IPS DF 6.9 (cell line): Measurements from ENCODE around the gene IBSP.

Experiments
- DNase-seq: peaks from one replicate; pipeline ENCODE4 v3.0.0-alpha.2; 2013; ENCODE audit warnings: low read depth, low spot score
- H3K27ac ChIP-seq: one replicate; pipeline ENCODE4 v1.5.1; 2013; ENCODE audit warnings: low read length, control low read depth
- H3K27me3 ChIP-seq: 2 replicates; pipeline ENCODE4 v1.6.1; 2013; ENCODE audit warnings: mild to moderate bottlenecking, low read length; ENCODE audit not compliant: control insufficient read depth, insufficient read depth
- H3K36me3 ChIP-seq: 2 replicates; pipeline ENCODE4 v1.6.1; 2013; ENCODE audit warnings: low read length; ENCODE audit not compliant: control insufficient read depth, insufficient read depth
- H3K4me1 ChIP-seq: 2 replicates; pipeline ENCODE4 v1.6.1; 2013; ENCODE audit warnings: low read length; ENCODE audit not compliant: control insufficient read depth, insufficient read depth
- H3K4me3 ChIP-seq: 2 replicates; pipeline ENCODE4 v1.5.1; 2013; ENCODE audit warnings: mild to moderate bottlenecking, low read length
- H3K9me3 ChIP-seq: 2 replicates; pipeline ENCODE4 v1.6.1; 2013; ENCODE audit warnings: low read length, inconsistent platforms; ENCODE audit not compliant: control insufficient read depth, insufficient read depth
- WGBS: extraction: QIAGEN DNeasy Blood & Tissue Kit; methylation state at CpG from one replicate; pipeline ENCODE4 v1.1.7; 2013; ENCODE audit warnings: mixed read lengths, missing lambda C conversion rate; ENCODE audit not compliant: insufficient read length, insufficient coverage; 5-methylcytosine and 5-hydroxymethylcytosine counted together

The IBSP gene

DNA sequence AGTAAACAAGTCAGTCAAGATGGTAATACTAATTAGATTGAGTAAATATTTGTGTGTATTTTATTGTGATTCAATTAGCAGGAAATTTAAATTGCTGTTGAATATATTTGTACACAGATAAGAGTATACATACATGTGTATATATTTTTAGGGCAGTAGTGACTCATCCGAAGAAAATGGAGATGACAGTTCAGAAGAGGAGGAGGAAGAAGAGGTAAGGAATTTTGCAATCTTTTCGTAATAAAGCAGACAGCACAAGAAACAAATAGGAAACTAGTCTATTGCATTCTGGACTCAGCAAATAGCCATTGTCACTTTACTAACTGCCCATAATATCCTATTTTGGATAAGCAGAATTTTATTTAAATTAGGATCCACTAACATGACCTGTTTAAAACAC, 6.6 kb downstream of the IBSP start:
- H3K4me3 ChIP-seq = no peak overlapping the region
- DNase-seq = no peak
- no peaks in the 10 kb centered on the region for H3K36me3 ChIP-seq
- no peaks in the 10 kb centered on the region for H3K27me3 ChIP-seq
- H3K4me1 ChIP-seq = no peaks in the 10 kb centered on the region
- no peaks in the 10 kb centered on the region for H3K9me3 ChIP-seq
- no CpG with 5 or more reads among the region's 2 CpGs for WGBS
- H3K27ac ChIP-seq = no peak overlapping the region

GRCh38 chr4:87806520-87806919, 7.2 kb downstream of the IBSP start:
- H3K9me3 ChIP-seq = no peaks in the 10 kb centered on the region
- H3K4me3 ChIP-seq = no peak overlapping the region
- no peak overlapping the region for H3K27ac ChIP-seq
- no CpG with 5 or more reads among the region's 3 CpGs for WGBS
- no peaks in the 10 kb centered on the region for H3K4me1 ChIP-seq
- no peak for DNase-seq
- H3K27me3 ChIP-seq = no peaks in the 10 kb centered on the region
- H3K36me3 ChIP-seq = no peaks in the 10 kb centered on the region

- Histone ChIP-seq H3K27ac (no peak overlapping the region), H3K9me3 (no peaks in the 10 kb centered on the region), H3K4me1 (no peaks in the 10 kb centered on the region), H3K36me3 (no peaks in the 10 kb centered on the region), H3K4me3 (no peak overlapping the region), H3K27me3 (no peaks in the 10 kb centered on the region)
- DNase-seq = no peak
- no CpG with 5 or more reads among the region's 3 CpGs for WGBS
Measured at GRCh38 chr4:87807402-87807801, 8.0 kb downstream of the IBSP start.

DNA sequence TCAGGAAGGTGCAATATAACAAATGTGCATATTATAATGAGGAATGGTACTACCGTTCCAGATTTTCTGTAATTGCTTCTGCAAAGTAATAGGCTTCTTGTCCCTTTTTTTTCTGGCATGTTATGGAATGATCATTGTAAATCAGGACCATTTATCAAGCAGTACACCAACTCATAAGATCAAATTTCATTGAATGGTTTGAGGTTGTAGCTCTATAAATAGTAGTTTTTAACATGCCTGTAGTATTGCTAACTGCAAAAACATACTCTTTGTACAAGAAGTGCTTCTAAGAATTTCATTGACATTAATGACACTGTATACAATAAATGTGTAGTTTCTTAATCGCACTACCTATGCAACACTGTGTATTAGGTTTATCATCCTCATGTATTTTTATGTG, 12.6 kb downstream of the IBSP start:
- Histone ChIP-seq H3K4me3 (no peak overlapping the region), H3K4me1 (no peaks in the 10 kb centered on the region), H3K27me3 (no peaks in the 10 kb centered on the region), H3K36me3 (no peaks in the 10 kb centered on the region), H3K9me3 (no peaks in the 10 kb centered on the region), H3K27ac (no peak overlapping the region)
- DNase-seq = no peak
- no CpG with 5 or more reads among the region's 2 CpGs for WGBS

DNA sequence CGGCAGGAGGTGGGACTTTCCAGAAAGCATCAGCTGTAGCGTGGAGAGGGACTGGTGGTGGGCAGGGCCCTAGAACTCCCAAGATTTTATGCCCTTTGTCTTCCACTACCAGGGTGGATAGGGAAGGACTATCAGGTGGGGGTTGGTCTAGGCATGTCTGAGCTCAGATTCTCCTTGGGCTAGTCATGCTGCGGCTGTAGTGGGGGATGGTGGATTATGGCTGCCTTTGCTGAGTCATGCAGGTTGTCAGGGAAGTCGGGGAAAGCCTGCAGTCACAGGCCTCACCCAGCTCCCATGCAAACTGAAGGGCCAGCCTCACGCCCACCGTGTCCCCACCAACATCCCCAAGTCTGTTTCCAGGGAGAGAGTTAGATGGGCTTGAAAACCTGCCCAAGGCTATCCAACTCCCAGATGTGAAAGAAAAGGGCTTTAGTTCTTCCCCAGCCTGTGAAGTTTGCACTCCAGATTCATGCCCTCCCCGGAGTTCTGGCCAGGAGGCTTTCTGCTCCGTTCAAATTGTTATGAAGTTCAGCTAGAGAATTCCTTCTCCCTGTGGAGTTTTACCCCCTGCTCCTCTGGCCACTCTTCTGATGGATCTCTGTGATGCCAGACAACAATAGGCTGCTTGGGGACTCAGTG, 20.0 kb downstream of the IBSP start:
- no peaks in the 10 kb centered on the region for H3K9me3 ChIP-seq
- no peaks in the 10 kb centered on the region for H3K36me3 ChIP-seq
- no CpG with 5 or more reads among the region's 8 CpGs for WGBS
- no peaks in the 10 kb centered on the region; the same call in 1 of the 2 replicates for H3K4me1 ChIP-seq
- H3K4me3 ChIP-seq = no peak overlapping the region
- no peaks in the 10 kb centered on the region for H3K27me3 ChIP-seq
- no peak for DNase-seq
- no peak overlapping the region for H3K27ac ChIP-seq

DNA sequence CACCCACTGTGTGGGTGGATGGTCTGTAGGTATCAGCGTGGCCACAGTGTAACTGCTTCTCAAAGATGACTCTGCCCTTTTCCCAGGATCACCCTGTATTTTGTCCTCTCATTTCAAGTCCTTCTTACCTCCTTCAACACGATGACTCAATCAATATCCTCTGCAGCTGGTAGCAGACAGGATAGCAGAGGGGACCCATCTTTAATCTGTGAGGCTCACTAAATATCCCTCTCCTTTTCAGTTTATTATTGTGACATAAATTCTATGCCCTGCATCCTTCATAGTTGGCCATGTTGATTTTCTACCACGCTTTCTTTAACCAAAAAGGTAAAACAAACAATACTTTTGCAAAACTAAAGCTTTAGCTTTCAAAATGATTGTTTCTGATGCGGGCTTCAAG, 23.8 kb downstream of the IBSP start:
- WGBS = no CpG with 5 or more reads among the region's 4 CpGs
- Histone ChIP-seq H3K9me3 (no peaks in the 10 kb centered on the region), H3K36me3 (no peaks in the 10 kb centered on the region), H3K4me1 (no peaks in the 10 kb centered on the region; the same call in 1 of the 2 replicates), H3K4me3 (no peak overlapping the region), H3K27me3 (no peaks in the 10 kb centered on the region), H3K27ac (no peak overlapping the region)
- no peak for DNase-seq

DNA sequence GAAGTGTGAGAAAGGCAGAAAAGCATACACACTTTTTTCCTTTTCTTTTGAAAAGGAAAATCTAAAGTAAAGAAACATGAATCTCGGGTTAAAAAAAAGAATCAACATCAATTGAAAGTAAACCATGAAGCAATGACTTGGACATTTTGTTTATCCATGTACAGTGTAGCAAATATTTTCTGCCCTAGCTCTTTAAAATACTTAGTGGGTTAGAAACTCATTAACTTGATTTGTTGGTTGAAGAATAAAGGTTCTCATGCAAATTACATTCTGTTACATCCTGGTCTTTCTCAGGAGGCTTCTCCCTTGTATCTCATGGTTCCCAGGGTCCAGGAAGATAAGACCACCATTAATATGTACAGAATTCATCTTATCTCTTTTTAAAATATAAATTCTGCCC, 24.4 kb downstream of the IBSP start:
- no peak overlapping the region for H3K27ac ChIP-seq
- DNase-seq = no peak
- no peak overlapping the region for H3K4me3 ChIP-seq
- H3K36me3 ChIP-seq = no peaks in the 10 kb centered on the region
- H3K9me3 ChIP-seq = no peaks in the 10 kb centered on the region
- no CpG with 5 or more reads among the region's 1 CpG for WGBS
- no peaks in the 10 kb centered on the region; the same call in 1 of the 2 replicates for H3K4me1 ChIP-seq
- H3K27me3 ChIP-seq = no peaks in the 10 kb centered on the region

DNA sequence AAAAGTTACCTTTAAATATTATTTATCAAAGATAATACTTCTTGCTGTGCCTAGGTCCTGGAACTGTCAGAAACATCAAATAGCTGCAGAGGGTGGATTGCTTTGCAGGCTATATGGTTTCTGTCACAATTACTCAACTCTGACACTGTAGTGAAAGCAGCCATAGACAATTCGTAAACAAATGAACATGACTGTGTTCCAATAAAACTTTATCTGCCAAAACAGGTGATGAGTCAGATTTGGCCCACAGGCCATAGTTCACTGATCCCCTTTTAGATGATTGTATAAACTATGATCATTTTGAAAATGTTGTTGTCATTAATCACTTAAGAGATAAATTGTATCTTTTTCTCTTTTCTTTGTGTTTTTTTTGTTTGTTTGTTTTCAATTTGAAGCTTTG, 25.0 kb downstream of the IBSP start:
- no peaks in the 10 kb centered on the region for H3K36me3 ChIP-seq
- H3K4me3 ChIP-seq = no peak overlapping the region
- no peak for DNase-seq
- no peaks in the 10 kb centered on the region for H3K9me3 ChIP-seq
- H3K27ac ChIP-seq = no peak overlapping the region
- WGBS = no CpG with 5 or more reads among the region's 1 CpG
- no peaks in the 10 kb centered on the region; the same call in 1 of the 2 replicates for H3K4me1 ChIP-seq
- H3K27me3 ChIP-seq = no peaks in the 10 kb centered on the region

GRCh38 chr4:87832669-87833068, 33.3 kb downstream of the IBSP start, which contains the start of gene MEPE:
Gene MEPE (plus strand): TSS chr4:87832969. CDS start chr4:87834715, 1,746 bp downstream.
- Histone ChIP-seq H3K4me3 (no peak within 1 kb of the TSS), H3K9me3 (no peaks in the 10 kb centered on the region), H3K27me3 (no peaks in the 10 kb centered on the region), H3K27ac (no peak within 1 kb of the TSS), H3K4me1 (0 out of 2 replicates have a peak, but pooled peaks cover 2% of the 10 kb centered on the region), H3K36me3 (no peaks in the 10 kb centered on the region)
- no CpG with 5 or more reads among the region's 2 CpGs for WGBS
- DNase-seq = no peak

GRCh38 chr4:87834401-87834800, 35.0 kb downstream of the IBSP start:
- H3K27me3 ChIP-seq = no peaks in the 10 kb centered on the region
- no peak overlapping the region for H3K4me3 ChIP-seq
- no peak overlapping the region for H3K27ac ChIP-seq
- H3K9me3 ChIP-seq = no peaks in the 10 kb centered on the region
- no peaks in the 10 kb centered on the region for H3K36me3 ChIP-seq
- DNase-seq = no peak
- peaks cover 4% of the 10 kb centered on the region; the same call in 1 of the 2 replicates for H3K4me1 ChIP-seq
- WGBS = no CpG with 5 or more reads among the region's 2 CpGs

DNA sequence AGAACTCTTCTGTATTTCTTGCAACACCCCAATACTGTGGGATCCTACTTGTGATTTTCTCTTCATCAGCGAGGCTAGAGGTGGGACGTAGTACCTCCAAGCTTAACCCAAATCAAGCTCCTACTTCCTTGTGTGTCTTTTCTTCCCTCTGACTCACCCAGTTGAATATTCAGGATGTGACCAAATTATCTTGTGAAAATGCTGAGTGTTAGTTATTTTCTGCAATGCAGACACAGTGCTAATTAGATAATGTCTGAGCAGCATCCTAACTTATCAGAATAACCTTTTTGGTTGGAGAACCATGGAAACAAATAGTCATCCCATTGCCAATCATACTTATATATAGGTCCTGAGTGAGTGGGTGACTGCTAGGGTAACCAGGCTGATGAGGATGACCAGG, 35.8 kb downstream of the IBSP start:
- H3K9me3 ChIP-seq = no peaks in the 10 kb centered on the region
- no peaks in the 10 kb centered on the region for H3K36me3 ChIP-seq
- no CpG with 5 or more reads among the region's 2 CpGs for WGBS
- no peak for DNase-seq
- no peak overlapping the region for H3K4me3 ChIP-seq
- H3K4me1 ChIP-seq = peaks cover 4% of the 10 kb centered on the region; the same call in 1 of the 2 replicates
- H3K27ac ChIP-seq = no peak overlapping the region
- H3K27me3 ChIP-seq = no peaks in the 10 kb centered on the region
